Activated naive CD8-positive, alpha-beta T cell treated with anti-CD3 and anti-CD28 coated beads for 36 hours (primary cell): Measurements from ENCODE around the gene MFSD6. TPM values are rescaled to one million over a fixed set of nuclear protein-coding genes. Genes with fewer than 3 reads are reported as not detected.
"Not testable (repeated sequence)": the region's sequence is repeated elsewhere in the genome, so short reads cannot be mapped to it uniquely, and the experiment has no call there.

Source experiments
- DNase-seq: peaks from one replicate; pipeline ENCODE4 v3.0.0; 2021
- H3K27ac Mint-ChIP-seq: one replicate; pipeline ENCODE4 v1.8.0; 2022; ENCODE audit warnings: mild to moderate bottlenecking, moderate library complexity, mixed read lengths
- H3K27me3 Mint-ChIP-seq: one replicate; pipeline ENCODE4 v1.8.0; 2022; ENCODE audit warnings: mild to moderate bottlenecking, mixed read lengths
- H3K36me3 Mint-ChIP-seq: one replicate; pipeline ENCODE4 v1.8.0; 2021; ENCODE audit warnings: mild to moderate bottlenecking, mixed read lengths
- H3K4me1 Mint-ChIP-seq: one replicate; pipeline ENCODE4 v1.8.0; 2021; ENCODE audit warnings: mixed read lengths
- H3K4me3 Mint-ChIP-seq: one replicate; pipeline ENCODE4 v1.8.0; 2022; ENCODE audit warnings: mild to moderate bottlenecking, moderate library complexity, mixed read lengths
- H3K9me3 Mint-ChIP-seq: one replicate; pipeline ENCODE4 v1.8.0; 2022; ENCODE audit warnings: mixed read lengths
- total RNA-seq, 2 experiments: library from RNA; stranded (reverse); gene quantifications; one replicate each; pipeline ENCODE4 v1.2.3, GENCODE V29; 2021

MFSD6 gene
- total RNA-seq, 2 experiments from 2014 or later: 45.6 to 51.1 TPM

DNA sequence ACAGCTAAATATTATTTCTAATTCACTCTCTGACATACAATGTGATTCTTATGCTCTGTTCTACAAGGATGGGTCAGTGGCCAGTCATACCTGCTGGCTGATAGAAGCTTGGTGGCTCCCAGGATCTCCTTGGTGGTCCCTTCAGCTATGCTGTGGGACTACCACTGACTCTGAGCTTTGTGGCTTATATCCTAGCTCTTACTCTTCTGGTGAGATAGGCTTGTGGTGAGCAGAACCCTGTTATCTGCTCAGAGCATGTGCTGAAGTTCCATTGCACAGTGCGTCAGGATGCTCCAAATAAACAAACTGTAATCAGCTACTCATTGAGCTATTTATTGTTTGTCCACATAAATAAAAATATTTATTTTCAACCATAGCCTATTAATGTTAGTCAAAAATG is 51.7 kb downstream of the MFSD6 start:
- Mint-ChIP-seq H3K4me3 (no peak overlapping the region), H3K27ac (no peak overlapping the region), H3K36me3 (peaks cover 35% of the 10 kb centered on the region), H3K4me1 (peaks cover 45% of the 10 kb centered on the region), H3K9me3 (peaks cover 2% of the 10 kb centered on the region), H3K27me3 (no peaks in the 10 kb centered on the region)
- DNase-seq: no peak

DNA sequence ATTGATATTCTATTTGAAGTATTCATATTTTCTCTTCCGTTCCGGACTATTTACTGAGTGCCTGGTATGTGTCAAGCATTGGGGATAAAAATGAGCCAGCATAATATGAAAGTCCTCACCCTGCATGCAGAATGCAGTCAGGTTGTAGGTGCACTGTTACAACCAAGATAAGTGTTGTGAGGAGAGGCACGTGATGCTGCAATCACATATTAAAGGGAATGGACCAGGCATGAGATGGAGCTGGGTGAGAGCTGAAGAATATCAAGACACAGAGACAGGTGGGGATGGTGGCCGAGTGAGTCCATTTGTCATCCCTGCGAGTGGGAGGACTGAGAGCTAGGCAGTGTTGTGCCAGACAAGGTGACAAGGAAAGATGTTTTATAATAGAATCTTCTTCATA is 52.3 kb downstream of the MFSD6 start:
- Mint-ChIP-seq H3K27ac (no peak overlapping the region), H3K27me3 (no peaks in the 10 kb centered on the region), H3K9me3 (peaks cover 2% of the 10 kb centered on the region), H3K4me3 (no peak overlapping the region), H3K36me3 (peaks cover 33% of the 10 kb centered on the region), H3K4me1 (peaks cover 46% of the 10 kb centered on the region)
- DNase-seq: no peak

DNA sequence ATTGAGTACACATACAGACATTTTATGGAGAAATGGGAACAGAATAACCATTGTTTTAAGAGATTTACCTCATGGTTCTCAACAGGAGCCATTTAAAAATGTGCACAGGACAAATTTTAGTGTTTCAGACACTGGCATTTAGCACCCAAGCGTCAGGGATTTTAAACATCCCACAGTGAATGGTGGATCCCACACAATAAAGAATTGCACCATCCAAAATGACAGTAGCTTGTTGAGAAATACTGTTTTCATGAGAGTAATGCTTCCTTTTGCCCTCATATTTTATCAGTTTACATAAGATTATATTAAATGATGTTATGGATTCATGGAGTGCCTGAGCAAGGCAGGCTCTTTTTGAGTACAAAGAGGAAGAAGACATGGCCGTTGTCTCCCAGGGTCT is 54.0 kb downstream of the MFSD6 start:
- Mint-ChIP-seq H3K9me3 (no peaks in the 10 kb centered on the region), H3K4me3 (no peak overlapping the region), H3K27ac (no peak overlapping the region), H3K4me1 (peaks cover 52% of the 10 kb centered on the region), H3K27me3 (no peaks in the 10 kb centered on the region), H3K36me3 (peaks cover 35% of the 10 kb centered on the region)
- no peak for DNase-seq

GRCh38 chr2:190462611-190463010 is 54.5 kb downstream of the MFSD6 start:
- Mint-ChIP-seq H3K9me3 (no peaks in the 10 kb centered on the region), H3K27me3 (no peaks in the 10 kb centered on the region), H3K27ac (no peak overlapping the region), H3K36me3 (peaks cover 34% of the 10 kb centered on the region), H3K4me1 (peaks cover 55% of the 10 kb centered on the region), H3K4me3 (no peak overlapping the region)
- DNase-seq: no peak

DNA sequence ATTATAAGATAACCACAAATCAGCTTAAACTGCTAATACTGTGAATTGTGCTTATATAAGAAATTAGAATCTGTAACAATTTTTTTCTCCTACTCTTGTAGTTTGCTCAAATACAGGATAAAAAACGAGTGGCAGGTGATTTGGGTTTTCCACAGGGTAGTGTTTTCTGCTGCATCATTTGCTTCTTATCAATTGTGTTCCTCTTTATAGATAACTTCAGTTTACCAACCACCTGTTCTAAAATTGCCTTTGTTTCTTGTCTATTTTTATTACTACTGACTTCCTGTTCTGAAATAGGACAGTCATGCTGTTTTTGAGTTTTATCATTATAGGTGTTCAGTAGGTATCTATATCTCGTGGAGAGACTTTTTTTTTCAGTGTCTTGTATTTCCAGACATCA is 56.9 kb downstream of the MFSD6 start:
- H3K4me1 Mint-ChIP-seq: peaks cover 65% of the 10 kb centered on the region
- DNase-seq: no peak
- peak overlapping the region; percentile 25 for H3K27ac Mint-ChIP-seq
- H3K9me3 Mint-ChIP-seq: no peaks in the 10 kb centered on the region
- no peaks in the 10 kb centered on the region for H3K27me3 Mint-ChIP-seq
- no peak overlapping the region for H3K4me3 Mint-ChIP-seq
- H3K36me3 Mint-ChIP-seq: peaks cover 41% of the 10 kb centered on the region

DNA sequence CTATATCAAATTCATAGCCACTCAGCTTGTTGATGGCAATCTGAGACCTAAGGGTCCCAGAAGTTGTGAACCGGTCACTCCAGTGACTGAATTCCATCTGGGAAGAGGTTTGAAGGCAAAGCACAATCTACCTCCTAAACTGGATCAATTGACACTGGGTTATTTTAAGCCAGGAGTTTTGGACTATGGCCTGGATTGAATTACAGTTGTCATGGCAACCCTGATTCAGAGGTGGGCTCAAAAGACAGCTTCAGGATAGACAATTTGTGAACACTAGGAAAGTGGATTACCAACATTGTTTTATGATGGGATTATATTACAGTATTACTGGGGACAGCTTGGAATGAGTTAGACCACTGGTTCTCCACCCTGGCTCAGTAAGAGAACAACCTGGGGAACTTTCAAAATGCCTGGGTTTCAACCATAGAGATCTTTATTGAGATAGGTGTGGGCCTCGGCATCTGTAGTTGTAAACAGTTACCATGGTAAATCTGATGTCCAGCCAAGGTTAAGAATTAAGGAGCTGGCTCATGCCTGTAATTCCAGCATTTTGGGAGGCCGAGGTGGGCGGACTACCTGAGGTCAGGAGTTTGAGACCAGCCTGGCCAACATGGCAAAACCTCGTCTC is 58.8 kb downstream of the MFSD6 start:
- H3K27ac Mint-ChIP-seq: no peak overlapping the region
- no peak overlapping the region for H3K4me3 Mint-ChIP-seq
- H3K36me3 Mint-ChIP-seq: peaks cover 52% of the 10 kb centered on the region
- peaks cover 59% of the 10 kb centered on the region for H3K4me1 Mint-ChIP-seq
- no peaks in the 10 kb centered on the region for H3K27me3 Mint-ChIP-seq
- DNase-seq: no peak
- H3K9me3 Mint-ChIP-seq: no peaks in the 10 kb centered on the region

- H3K36me3 Mint-ChIP-seq: peaks cover 56% of the 10 kb centered on the region
- DNase-seq: no peak
- peaks cover 4% of the 10 kb centered on the region for H3K9me3 Mint-ChIP-seq
- H3K27me3 Mint-ChIP-seq: no peaks in the 10 kb centered on the region
- no peak overlapping the region for H3K27ac Mint-ChIP-seq
- H3K4me1 Mint-ChIP-seq: peaks cover 56% of the 10 kb centered on the region
- H3K4me3 Mint-ChIP-seq: no peak overlapping the region
These were observed 59.5 kb downstream of the MFSD6 start for GRCh38 chr2:190467575-190468083.

DNA sequence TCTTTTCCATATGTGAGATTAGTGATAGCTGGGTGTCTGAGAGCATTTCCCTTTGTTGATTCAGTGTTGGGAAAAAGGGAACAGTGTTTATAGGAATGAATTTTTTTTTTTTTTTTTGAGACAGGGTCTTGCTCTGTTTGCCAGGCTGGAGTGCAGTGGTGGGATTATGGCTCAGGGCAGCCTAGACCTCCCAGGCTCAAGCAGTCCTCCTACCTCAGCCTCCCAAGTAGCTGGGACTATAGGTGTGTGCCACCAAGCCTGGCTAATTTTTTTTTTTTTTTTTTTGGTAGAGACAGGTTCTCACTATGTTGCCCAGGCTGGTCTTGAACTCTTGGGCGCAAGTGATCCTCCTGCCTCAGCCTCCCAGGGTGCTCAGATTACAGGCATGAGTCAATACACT is 60.2 kb downstream of the MFSD6 start:
- H3K4me3 Mint-ChIP-seq, DNase-seq, H3K27me3 Mint-ChIP-seq, H3K9me3 Mint-ChIP-seq: not testable (repeated sequence)
- Mint-ChIP-seq H3K36me3 (peaks cover 62% of the 10 kb centered on the region), H3K4me1 (peaks cover 56% of the 10 kb centered on the region), H3K27ac (peak overlapping the region; percentile 1)

- H3K36me3 Mint-ChIP-seq: peaks cover 67% of the 10 kb centered on the region
- H3K4me1 Mint-ChIP-seq: peaks cover 55% of the 10 kb centered on the region
- no peaks in the 10 kb centered on the region for H3K27me3 Mint-ChIP-seq
- no peak overlapping the region for H3K27ac Mint-ChIP-seq
- no peak overlapping the region for H3K4me3 Mint-ChIP-seq
- DNase-seq: no peak
- H3K9me3 Mint-ChIP-seq: peaks cover 13% of the 10 kb centered on the region
These were observed 60.8 kb downstream of the MFSD6 start for GRCh38 chr2:190468814-190469569.

GRCh38 chr2:190469771-190470170 is 61.6 kb downstream of the MFSD6 start:
- peaks cover 13% of the 10 kb centered on the region for H3K9me3 Mint-ChIP-seq
- H3K27ac Mint-ChIP-seq: no peak overlapping the region
- no peak overlapping the region for H3K4me3 Mint-ChIP-seq
- H3K36me3 Mint-ChIP-seq: peaks cover 66% of the 10 kb centered on the region
- H3K27me3 Mint-ChIP-seq: no peaks in the 10 kb centered on the region
- H3K4me1 Mint-ChIP-seq: peaks cover 47% of the 10 kb centered on the region
- no peak for DNase-seq

DNA sequence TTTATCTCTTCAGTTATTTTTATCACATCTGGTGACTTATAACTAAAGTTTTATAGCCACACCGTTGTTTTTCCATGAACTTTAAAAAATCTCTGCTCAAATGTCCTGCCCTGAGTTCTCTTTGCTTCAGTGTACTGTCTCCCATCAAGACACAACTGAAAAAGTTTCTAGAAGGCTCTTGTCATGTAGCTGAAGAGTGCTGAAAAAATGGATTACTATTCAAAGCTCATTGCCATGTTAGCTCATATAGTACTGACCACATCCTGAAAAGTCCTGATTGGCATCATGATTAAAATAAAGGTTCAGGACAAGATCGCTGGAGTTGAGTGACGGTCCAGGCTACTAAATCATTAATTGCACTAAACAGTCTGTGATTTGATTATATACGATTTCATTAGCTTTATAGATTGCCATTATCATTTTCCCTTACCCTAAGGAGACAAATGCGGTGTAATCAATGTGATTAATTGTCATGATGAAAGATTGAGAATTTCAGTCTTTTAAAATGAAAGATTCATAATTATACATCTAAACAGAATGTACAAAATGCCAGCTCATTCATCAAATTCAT is 62.2 kb downstream of the MFSD6 start:
- Mint-ChIP-seq H3K4me1 (peaks cover 42% of the 10 kb centered on the region), H3K9me3 (peaks cover 13% of the 10 kb centered on the region), H3K36me3 (peaks cover 66% of the 10 kb centered on the region), H3K4me3 (no peak overlapping the region), H3K27me3 (no peaks in the 10 kb centered on the region), H3K27ac (no peak overlapping the region)
- DNase-seq: no peak

GRCh38 chr2:190477661-190478454 is 69.7 kb downstream of the MFSD6 start:
- H3K9me3 Mint-ChIP-seq: peaks cover 11% of the 10 kb centered on the region
- H3K27me3 Mint-ChIP-seq: no peaks in the 10 kb centered on the region
- no peak overlapping the region for H3K27ac Mint-ChIP-seq
- peaks cover 39% of the 10 kb centered on the region for H3K36me3 Mint-ChIP-seq
- no peak for DNase-seq
- H3K4me1 Mint-ChIP-seq: peaks cover 9% of the 10 kb centered on the region
- H3K4me3 Mint-ChIP-seq: no peak overlapping the region

- no peak overlapping the region for H3K27ac Mint-ChIP-seq
These were observed 70.5 kb downstream of the MFSD6 start for GRCh38 chr2:190478572-190479195.

GRCh38 chr2:190481339-190481738 is 73.2 kb downstream of the MFSD6 start:
- peaks cover 21% of the 10 kb centered on the region for H3K4me1 Mint-ChIP-seq
- no peaks in the 10 kb centered on the region for H3K27me3 Mint-ChIP-seq
- H3K4me3 Mint-ChIP-seq: no peak overlapping the region
- no peak overlapping the region for H3K27ac Mint-ChIP-seq
- H3K36me3 Mint-ChIP-seq: peaks cover 34% of the 10 kb centered on the region
- peaks cover 2% of the 10 kb centered on the region for H3K9me3 Mint-ChIP-seq
- DNase-seq: no peak

More at GRCh38 chr2:190478572-190479195, 70.5 kb downstream of the MFSD6 start:
- no peaks in the 10 kb centered on the region for H3K27me3 Mint-ChIP-seq
- peaks cover 4% of the 10 kb centered on the region for H3K9me3 Mint-ChIP-seq
- H3K4me3 Mint-ChIP-seq: no peak overlapping the region
- H3K36me3 Mint-ChIP-seq: peaks cover 36% of the 10 kb centered on the region
- peaks cover 12% of the 10 kb centered on the region for H3K4me1 Mint-ChIP-seq
- no peak for DNase-seq
